PC-9 (cell line): ENCODE results near the gene ANO9. TPM values are rescaled to one million over a fixed set of nuclear protein-coding genes. Genes with fewer than 3 reads are reported as not detected.

Source experiments
- BruUV-seq: library from RNA; stranded (reverse); fragments of 400-500 nt; replicated peaks from 2 replicates; lab custom pipeline; 2021; lab: Mats Ljungman, UMichigan
- CTCF ChIA-PET: fragments of 300-600 bp; sonication (Branson Sonifier 250); formaldehyde crosslinking; loops from one replicate; lab custom pipeline; 2022; ENCODE audit warnings: antibody characterized with exemption; lab: Charles Lee
- POLR2A ChIA-PET: fragments of 300-600 bp; sonication (Branson Sonifier 250); formaldehyde crosslinking; loops from one replicate; lab custom pipeline; 2022; ENCODE audit warnings: antibody characterized with exemption; ENCODE audit not compliant: unreplicated experiment; lab: Charles Lee
- DNase-seq, 2 experiments: peaks; one replicate each; pipeline versions ENCODE4 v3.0.0 to v3.0.0-alpha.2; 2015 to 2022; ENCODE audit warnings: mixed read lengths in 1 of 2
- H2AFZ ChIP-seq: fragments of 200-600 bp; sonication (generic); 2 replicates; pipeline ENCODE4 v1.8.1; 2017; ENCODE audit warnings: antibody characterized with exemption
- H3F3A ChIP-seq: fragments of 200-600 bp; sonication (generic); 2 replicates; pipeline ENCODE4 v1.8.1; 2017; ENCODE audit warnings: antibody characterized with exemption, mild to moderate bottlenecking, low read depth; ENCODE audit not compliant: insufficient read depth
- H3K27ac ChIP-seq: fragments of 200-600 bp; sonication (generic); 2 replicates; pipeline ENCODE4 v1.6.1; 2016; ENCODE audit warnings: mixed run types
- H3K27me3 ChIP-seq: fragments of 200-600 bp; sonication (generic); 2 replicates; pipeline ENCODE4 v1.6.1; 2016; ENCODE audit warnings: low read depth, mixed run types; ENCODE audit not compliant: insufficient read depth
- H3K36me3 ChIP-seq: fragments of 200-600 bp; sonication (generic); 2 replicates; pipeline ENCODE4 v1.6.1; 2016; ENCODE audit warnings: low read depth, mixed run types
- H3K4me1 ChIP-seq: fragments of 200-600 bp; sonication (generic); replicated peaks from 2 replicates; pipeline ENCODE4 v1.6.1; 2016; ENCODE audit warnings: mixed run types; ENCODE audit not compliant: insufficient read depth
- H3K4me2 ChIP-seq: fragments of 200-600 bp; sonication (generic); 2 replicates; pipeline ENCODE4 v1.6.1; 2017; ENCODE audit warnings: mixed run types
- H3K4me3 ChIP-seq: fragments of 200-600 bp; sonication (generic); 2 replicates; pipeline ENCODE4 v1.6.1; 2016; ENCODE audit warnings: mixed run types
- H3K79me2 ChIP-seq: fragments of 200-600 bp; sonication (generic); 2 replicates; pipeline ENCODE4 v1.6.1; 2017; ENCODE audit warnings: low read depth, mixed run types
- H3K9me2 ChIP-seq: fragments of 200-600 bp; sonication (generic); 2 replicates; pipeline ENCODE4 v1.8.1; 2017; ENCODE audit warnings: mild to moderate bottlenecking; ENCODE audit not compliant: insufficient read depth
- H3K9me3 ChIP-seq: fragments of 200-600 bp; sonication (generic); 2 replicates; pipeline ENCODE4 v1.8.1; 2016; ENCODE audit warnings: low read depth; ENCODE audit not compliant: insufficient read depth
- H4K20me1 ChIP-seq: fragments of 200-600 bp; sonication (generic); 2 replicates; pipeline ENCODE4 v1.8.1; 2017; ENCODE audit not compliant: insufficient read depth
- EZH2 ChIP-seq: fragments of 200-600 bp; sonication (generic); IDR thresholded peaks from 2 replicates; pipeline ENCODE4 v1.8.0; 2017; ENCODE audit warnings: antibody characterized with exemption, low read depth
- intact Hi-C: fragments of 100-400 bp; cut with micrococcal nuclease; formaldehyde crosslinking; loops from one replicate; pipeline ENCODE4 v1.10.0; 2022; ENCODE audit not compliant: unreplicated experiment
- total RNA-seq: library from RNA; stranded (reverse); gene quantifications from 2 replicates; pipeline ENCODE4 v1.2.3, GENCODE V29; 2021
- TF ChIP-seq, protein P1 (sequence below): fragments of 200-600 bp; sonication (generic); conservative IDR thresholded peaks from 2 replicates; pipeline ENCODE4 v1.6.1; 2017; ENCODE audit warnings: mixed run types, antibody characterized with exemption, mild to moderate bottlenecking, moderate library complexity

The ANO9 gene
- total RNA-seq, 1 experiment from 2014 or later: 18.1 TPM

- Histone ChIP-seq H3K9me3 (no peaks in the 10 kb centered on the region), H3K4me3 (no peak overlapping the region), H3K9me2 (no peaks in the 10 kb centered on the region), H3K4me2 (no peak overlapping the region), H3K79me2 (no peaks in the 10 kb centered on the region), H3K4me1 (no peaks in the 10 kb centered on the region), H3F3A (no peaks in the 10 kb centered on the region), H3K27me3 (no peaks in the 10 kb centered on the region), H4K20me1 (no peaks in the 10 kb centered on the region), H3K36me3 (no peaks in the 10 kb centered on the region), H2AFZ (no peak overlapping the region), H3K27ac (no peak overlapping the region)
- ChIA-PET CTCF (no interaction called here), POLR2A (no interaction called here)
- intact Hi-C loops: no loop called here
- BruUV-seq: no TSS peak
- no peak for DNase-seq
- no peak for TF ChIP-seq EZH2
- TF ChIP-seq, protein P1, sequence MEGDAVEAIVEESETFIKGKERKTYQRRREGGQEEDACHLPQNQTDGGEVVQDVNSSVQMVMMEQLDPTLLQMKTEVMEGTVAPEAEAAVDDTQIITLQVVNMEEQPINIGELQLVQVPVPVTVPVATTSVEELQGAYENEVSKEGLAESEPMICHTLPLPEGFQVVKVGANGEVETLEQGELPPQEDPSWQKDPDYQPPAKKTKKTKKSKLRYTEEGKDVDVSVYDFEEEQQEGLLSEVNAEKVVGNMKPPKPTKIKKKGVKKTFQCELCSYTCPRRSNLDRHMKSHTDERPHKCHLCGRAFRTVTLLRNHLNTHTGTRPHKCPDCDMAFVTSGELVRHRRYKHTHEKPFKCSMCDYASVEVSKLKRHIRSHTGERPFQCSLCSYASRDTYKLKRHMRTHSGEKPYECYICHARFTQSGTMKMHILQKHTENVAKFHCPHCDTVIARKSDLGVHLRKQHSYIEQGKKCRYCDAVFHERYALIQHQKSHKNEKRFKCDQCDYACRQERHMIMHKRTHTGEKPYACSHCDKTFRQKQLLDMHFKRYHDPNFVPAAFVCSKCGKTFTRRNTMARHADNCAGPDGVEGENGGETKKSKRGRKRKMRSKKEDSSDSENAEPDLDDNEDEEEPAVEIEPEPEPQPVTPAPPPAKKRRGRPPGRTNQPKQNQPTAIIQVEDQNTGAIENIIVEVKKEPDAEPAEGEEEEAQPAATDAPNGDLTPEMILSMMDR: no peak
These were observed 46.8 kb upstream of the ANO9 start for GRCh38 chr11:488579-488978.

DNA sequence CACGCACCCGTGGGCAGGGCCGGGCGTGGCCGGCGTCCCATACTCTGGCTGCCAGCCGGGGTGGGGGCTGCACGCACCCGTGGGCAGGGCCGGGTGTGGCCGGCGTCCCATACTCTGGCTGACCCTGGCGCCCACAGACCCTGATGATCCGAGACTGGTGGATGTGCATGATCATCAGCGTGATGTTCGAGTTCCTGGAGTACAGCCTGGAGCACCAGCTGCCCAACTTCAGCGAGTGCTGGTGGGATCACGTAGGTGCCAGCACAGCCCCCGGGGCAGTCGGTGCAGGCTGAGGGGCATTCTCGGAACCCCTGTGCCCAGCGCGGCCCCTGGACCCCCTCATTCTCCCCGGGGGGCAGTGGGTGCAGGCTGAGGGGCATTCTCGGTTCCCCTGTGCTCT lies 46.3 kb upstream of the ANO9 start:
- ChIA-PET POLR2A (no interaction called here), CTCF (no interaction called here)
- Histone ChIP-seq H3K36me3 (no peaks in the 10 kb centered on the region), H3K79me2 (no peaks in the 10 kb centered on the region), H3K4me3 (no peak overlapping the region), H3K27me3 (no peaks in the 10 kb centered on the region), H3K4me2 (no peak overlapping the region), H2AFZ (no peak overlapping the region), H3K9me2 (no peaks in the 10 kb centered on the region), H4K20me1 (no peaks in the 10 kb centered on the region), H3K4me1 (no peaks in the 10 kb centered on the region), H3K9me3 (no peaks in the 10 kb centered on the region), H3F3A (no peaks in the 10 kb centered on the region), H3K27ac (no peak overlapping the region)
- DNase-seq: no peak
- no TSS peak for BruUV-seq
- intact Hi-C loops: no loop called here
- no peak for TF ChIP-seq EZH2
- TF ChIP-seq, protein P1: no peak

DNA sequence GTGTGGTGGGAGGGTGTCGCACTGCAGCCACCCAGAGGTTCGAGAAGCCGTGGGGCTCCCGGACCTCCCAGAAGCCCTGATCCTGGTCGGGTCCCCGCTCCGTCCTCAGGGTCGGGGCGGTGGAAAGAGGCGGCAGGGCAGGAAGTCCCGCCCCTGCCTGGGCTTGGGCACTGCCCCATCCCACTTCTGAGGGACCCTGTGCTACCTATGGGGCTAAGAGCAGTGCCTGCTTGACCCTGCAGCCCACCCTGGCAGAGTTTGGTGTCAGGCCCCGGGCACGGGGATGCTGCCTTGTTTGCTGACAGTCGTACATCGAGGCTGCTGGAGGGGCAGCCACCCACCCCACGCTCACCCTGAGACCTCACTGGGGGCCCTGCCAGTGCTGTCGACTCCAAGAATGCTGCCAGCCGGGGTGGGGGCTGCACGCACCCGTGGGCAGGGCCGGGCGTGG lies 45.8 kb upstream of the ANO9 start:
- CTCF ChIA-PET: no interaction called here
- Histone ChIP-seq H3K9me3 (no peaks in the 10 kb centered on the region), H3K4me1 (no peaks in the 10 kb centered on the region), H3K9me2 (no peaks in the 10 kb centered on the region), H3K27me3 (no peaks in the 10 kb centered on the region), H3K4me3 (no peak overlapping the region), H2AFZ (no peak overlapping the region), H4K20me1 (no peaks in the 10 kb centered on the region), H3K36me3 (no peaks in the 10 kb centered on the region), H3F3A (no peaks in the 10 kb centered on the region), H3K27ac (no peak overlapping the region), H3K4me2 (no peak overlapping the region), H3K79me2 (no peaks in the 10 kb centered on the region)
- no peak for TF ChIP-seq EZH2
- TF ChIP-seq, protein P1: no peak
- DNase-seq: no peak
- POLR2A ChIA-PET: interaction anchor here (0.7 kb wide), 1 partner anchor 88 kb away, joined by 5 read pairs; no protein-coding TSS in a partner anchor
- no TSS peak for BruUV-seq
- intact Hi-C loops: no loop called here
